HepG2 (cell line): Measurements from ENCODE around the gene FAM222B. TPM values are rescaled to one million over a fixed set of nuclear protein-coding genes. Genes with fewer than 3 reads are reported as not detected.

Experiments used
- BRCA1 ChIP-seq: sonication (generic); formaldehyde crosslinking; IDR thresholded peaks from 2 replicates; pipeline ENCODE4 v1.4.0; 2020; ENCODE audit warnings: missing genetic modification reagents
- EEA1 ChIP-seq: sonication (generic); formaldehyde crosslinking; IDR thresholded peaks from 2 replicates; pipeline ENCODE4 v1.5.1; 2020; ENCODE audit warnings: mild to moderate bottlenecking, missing genetic modification reagents, borderline replicate concordance
- FOXK2 ChIP-seq: fragments of 450-650 bp; IDR thresholded peaks from 2 replicates; pipeline ENCODE4 v1.6.1; 2016
- FOXM1 ChIP-seq: sonication (generic); formaldehyde crosslinking; IDR thresholded peaks from 2 replicates; pipeline ENCODE4 v1.5.0; 2020; ENCODE audit warnings: missing genetic modification reagents
- FOXO1 ChIP-seq: sonication (generic); formaldehyde crosslinking; IDR thresholded peaks from 2 replicates; pipeline ENCODE4 v1.4.0; 2020; ENCODE audit warnings: missing genetic modification reagents
- GATAD1 ChIP-seq: IDR thresholded peaks from 2 replicates; pipeline ENCODE4 v1.6.1; 2016; ENCODE audit warnings: missing genetic modification reagents, missing compliant biosample characterization
- GFI1 ChIP-seq: sonication (generic); formaldehyde crosslinking; IDR thresholded peaks from 2 replicates; pipeline ENCODE4 v1.5.0; 2020; ENCODE audit warnings: missing genetic modification reagents, mild to moderate bottlenecking, borderline replicate concordance
- MXD4 ChIP-seq: IDR thresholded peaks from 2 replicates; pipeline ENCODE4 v1.6.1; 2016; ENCODE audit warnings: mild to moderate bottlenecking, missing biosample characterization, missing genetic modification reagents
- MXI1 ChIP-seq: IDR thresholded peaks from 3 replicates; pipeline ENCODE4 v1.6.1; 2012; ENCODE audit warnings: low read depth, low read length, inconsistent platforms, borderline replicate concordance
- NCOA2 ChIP-seq: sonication (generic); formaldehyde crosslinking; IDR thresholded peaks from 2 replicates; pipeline ENCODE4 v1.8.0; 2022; ENCODE audit warnings: inconsistent platforms
- NONO ChIP-seq, 2 experiments: fragments of 450-650 bp in 1 of 2; sonication (generic) in 1 of 2; formaldehyde crosslinking in 1 of 2; IDR thresholded peaks in 1 of 2; conservative IDR thresholded peaks in 1 of 2; 2 replicates each; pipeline versions ENCODE4 v1.6.1 to v1.8.0; 2017 to 2022; ENCODE audit warnings: mild to moderate bottlenecking in 1 of 2, missing genetic modification reagents in 1 of 2, moderate library complexity in 1 of 2
- SMAD1 ChIP-seq: sonication (generic); formaldehyde crosslinking; IDR thresholded peaks from 2 replicates; pipeline ENCODE4 v1.4.0; 2020; ENCODE audit warnings: missing genetic modification reagents, low read depth, mild to moderate bottlenecking, borderline replicate concordance
- TP53 ChIP-seq: sonication (generic); formaldehyde crosslinking; conservative IDR thresholded peaks from 2 replicates; pipeline ENCODE4 v1.4.0; 2020; ENCODE audit warnings: missing genetic modification reagents
- ZNF24 ChIP-seq: fragments of 450-650 bp; IDR thresholded peaks from 2 replicates; pipeline ENCODE4 v1.6.1; 2017; ENCODE audit warnings: antibody characterized with exemption, mild to moderate bottlenecking
- ZNF33B ChIP-seq: sonication (generic); formaldehyde crosslinking; IDR thresholded peaks from 2 replicates; pipeline ENCODE4 v1.5.1; 2020; ENCODE audit warnings: mild to moderate bottlenecking, missing genetic modification reagents
- ZNF431 ChIP-seq: sonication (generic); formaldehyde crosslinking; IDR thresholded peaks from 2 replicates; pipeline ENCODE4 v1.9.0; 2022; ENCODE audit warnings: missing genetic modification reagents, low read depth, mild to moderate bottlenecking, borderline replicate concordance
- ZNF619 ChIP-seq: sonication (generic); formaldehyde crosslinking; IDR thresholded peaks from 2 replicates; pipeline ENCODE4 v1.4.0; 2020; ENCODE audit warnings: mild to moderate bottlenecking, missing genetic modification reagents
- polyA plus RNA-seq, 8 experiments: library from polyadenylated mRNA; depleted of rRNA in 3 of 8; stranded (reverse) in 7 of 8; unstranded in 1 of 8; fragments of >200 nt; fragmentation: Illumina TruSeq in 4 of 8; extraction: Trizol in 4 of 8; gene quantifications; 2 replicates each; pipeline versions ENCODE4 v1.2.1 to v1.2.3, GENCODE V29; 2011 to 2016; ENCODE audit warnings: low read depth in 4 of 8, missing spikeins in 1 of 8, mixed read lengths in 1 of 8; ENCODE audit not compliant: insufficient read depth in 1 of 8
- total RNA-seq, 5 experiments: library from RNA; depleted of rRNA; stranded (reverse); fragments of >200 nt; fragmentation: Illumina TruSeq; extraction: Trizol; gene quantifications; 2 replicates each; pipeline ENCODE4 v1.2.3, GENCODE V29; 2016; ENCODE audit warnings: low read depth in 1 of 5
- TF ChIP-seq, protein P1 (sequence below): sonication (generic); formaldehyde crosslinking; IDR thresholded peaks from 2 replicates; pipeline ENCODE4 v1.4.0; 2020; ENCODE audit warnings: mild to moderate bottlenecking, missing genetic modification reagents
- TF ChIP-seq, protein P2 (sequence below): sonication (generic); formaldehyde crosslinking; IDR thresholded peaks from 2 replicates; pipeline ENCODE4 v1.5.0; 2020; ENCODE audit warnings: missing genetic modification reagents
- TF ChIP-seq, protein P3 (sequence below): sonication (generic); formaldehyde crosslinking; IDR thresholded peaks from 2 replicates; pipeline ENCODE4 v1.8.1; 2023; ENCODE audit warnings: mild to moderate bottlenecking, missing genetic modification reagents
- TF ChIP-seq, protein P4 (sequence below), 2 experiments: sonication (generic) in 1 of 2; formaldehyde crosslinking in 1 of 2; IDR thresholded peaks; 2 replicates each; pipeline versions ENCODE4 v1.6.1 to v1.9.0; 2014 to 2022; ENCODE audit warnings: antibody characterized with exemption in 1 of 2, borderline replicate concordance in 1 of 2, inconsistent platforms in 1 of 2, low read depth in 1 of 2, missing genetic modification reagents in 1 of 2

FAM222B gene
- total and polyA plus RNA-seq, 2 of the 13 experiments (the other 11 are each of a cell fraction or from before 2014, with no cell fraction given) = 3.5 to 7.3 TPM

DNA sequence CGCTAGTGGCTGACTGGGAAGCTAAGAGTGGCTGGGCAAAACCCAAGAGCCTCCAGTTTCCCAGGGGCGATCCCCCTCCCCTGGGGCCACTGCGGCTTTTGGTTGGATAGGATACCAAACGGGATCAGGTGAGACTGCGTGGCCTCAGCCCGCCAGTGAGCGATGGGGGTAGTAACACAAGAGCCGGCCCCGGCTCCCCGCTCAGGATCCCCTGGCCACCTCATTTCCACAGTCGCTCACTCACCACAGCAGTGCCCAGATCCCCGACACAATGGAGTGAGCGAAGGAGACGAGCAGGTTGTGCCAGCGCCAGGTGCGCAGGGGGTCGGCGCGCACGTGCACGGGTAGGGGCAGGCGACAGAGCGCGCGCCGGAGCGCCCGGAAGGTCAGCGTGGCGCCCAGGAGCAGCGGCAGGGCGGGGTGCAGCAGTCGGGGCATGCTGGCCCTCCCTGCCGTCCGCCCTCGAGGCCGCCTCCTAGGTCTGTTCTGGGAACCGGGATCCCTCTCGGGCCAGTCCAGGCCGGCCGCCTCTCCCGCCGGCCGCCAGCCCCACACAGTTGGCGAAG lies 116.8 kb downstream of the FAM222B start (continued):
- TF ChIP-seq, protein P1, sequence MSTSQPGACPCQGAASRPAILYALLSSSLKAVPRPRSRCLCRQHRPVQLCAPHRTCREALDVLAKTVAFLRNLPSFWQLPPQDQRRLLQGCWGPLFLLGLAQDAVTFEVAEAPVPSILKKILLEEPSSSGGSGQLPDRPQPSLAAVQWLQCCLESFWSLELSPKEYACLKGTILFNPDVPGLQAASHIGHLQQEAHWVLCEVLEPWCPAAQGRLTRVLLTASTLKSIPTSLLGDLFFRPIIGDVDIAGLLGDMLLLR (CRISPR knock-in tag) = peak; percentile 83
- TF ChIP-seq GFI1 (CRISPR knock-in tag) (peak; percentile 53; the same call in 1 of the 2 replicates), MXD4 (peak; percentile 66; the same call in 1 of the 2 replicates), ZNF431 (CRISPR knock-in tag) (no peak), ZNF24 (no peak), ZNF619 (CRISPR knock-in tag) (peak; percentile 88), GATAD1 (CRISPR knock-in tag) (0 out of 2 replicates have a peak, but pooled peaks have one; percentile 10), TP53 (CRISPR knock-in tag) (no peak), FOXO1 (CRISPR knock-in tag) (peak; percentile 67), NONO (IDR thresholded peaks at IDR 0.05) (no peak), NONO (CRISPR knock-in tag; conservative IDR thresholded peaks at IDR 0.05) (peak; percentile 83; the same call in 1 of the 2 replicates), BRCA1 (CRISPR knock-in tag) (peak; percentile 81; the same call in 1 of the 2 replicates), FOXK2 (no peak), MXI1 (0 out of 3 replicates have a peak, but pooled peaks have one; percentile 5), NCOA2 (peak; percentile 47; the same call in 1 of the 2 replicates), ZNF33B (CRISPR knock-in tag) (peak; percentile 66), FOXM1 (CRISPR knock-in tag) (no peak), SMAD1 (CRISPR knock-in tag) (peak; percentile 94; the same call in 1 of the 2 replicates), EEA1 (CRISPR knock-in tag) (peak; percentile 78)
- TF ChIP-seq, protein P2, sequence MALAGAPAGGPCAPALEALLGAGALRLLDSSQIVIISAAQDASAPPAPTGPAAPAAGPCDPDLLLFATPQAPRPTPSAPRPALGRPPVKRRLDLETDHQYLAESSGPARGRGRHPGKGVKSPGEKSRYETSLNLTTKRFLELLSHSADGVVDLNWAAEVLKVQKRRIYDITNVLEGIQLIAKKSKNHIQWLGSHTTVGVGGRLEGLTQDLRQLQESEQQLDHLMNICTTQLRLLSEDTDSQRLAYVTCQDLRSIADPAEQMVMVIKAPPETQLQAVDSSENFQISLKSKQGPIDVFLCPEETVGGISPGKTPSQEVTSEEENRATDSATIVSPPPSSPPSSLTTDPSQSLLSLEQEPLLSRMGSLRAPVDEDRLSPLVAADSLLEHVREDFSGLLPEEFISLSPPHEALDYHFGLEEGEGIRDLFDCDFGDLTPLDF (CRISPR knock-in tag) = peak; percentile 22; the same call in 1 of the 2 replicates
- TF ChIP-seq, protein P3, sequence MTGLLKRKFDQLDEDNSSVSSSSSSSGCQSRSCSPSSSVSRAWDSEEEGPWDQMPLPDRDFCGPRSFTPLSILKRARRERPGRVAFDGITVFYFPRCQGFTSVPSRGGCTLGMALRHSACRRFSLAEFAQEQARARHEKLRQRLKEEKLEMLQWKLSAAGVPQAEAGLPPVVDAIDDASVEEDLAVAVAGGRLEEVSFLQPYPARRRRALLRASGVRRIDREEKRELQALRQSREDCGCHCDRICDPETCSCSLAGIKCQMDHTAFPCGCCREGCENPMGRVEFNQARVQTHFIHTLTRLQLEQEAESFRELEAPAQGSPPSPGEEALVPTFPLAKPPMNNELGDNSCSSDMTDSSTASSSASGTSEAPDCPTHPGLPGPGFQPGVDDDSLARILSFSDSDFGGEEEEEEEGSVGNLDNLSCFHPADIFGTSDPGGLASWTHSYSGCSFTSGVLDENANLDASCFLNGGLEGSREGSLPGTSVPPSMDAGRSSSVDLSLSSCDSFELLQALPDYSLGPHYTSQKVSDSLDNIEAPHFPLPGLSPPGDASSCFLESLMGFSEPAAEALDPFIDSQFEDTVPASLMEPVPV = peak; percentile 70
- TF ChIP-seq, protein P4, sequence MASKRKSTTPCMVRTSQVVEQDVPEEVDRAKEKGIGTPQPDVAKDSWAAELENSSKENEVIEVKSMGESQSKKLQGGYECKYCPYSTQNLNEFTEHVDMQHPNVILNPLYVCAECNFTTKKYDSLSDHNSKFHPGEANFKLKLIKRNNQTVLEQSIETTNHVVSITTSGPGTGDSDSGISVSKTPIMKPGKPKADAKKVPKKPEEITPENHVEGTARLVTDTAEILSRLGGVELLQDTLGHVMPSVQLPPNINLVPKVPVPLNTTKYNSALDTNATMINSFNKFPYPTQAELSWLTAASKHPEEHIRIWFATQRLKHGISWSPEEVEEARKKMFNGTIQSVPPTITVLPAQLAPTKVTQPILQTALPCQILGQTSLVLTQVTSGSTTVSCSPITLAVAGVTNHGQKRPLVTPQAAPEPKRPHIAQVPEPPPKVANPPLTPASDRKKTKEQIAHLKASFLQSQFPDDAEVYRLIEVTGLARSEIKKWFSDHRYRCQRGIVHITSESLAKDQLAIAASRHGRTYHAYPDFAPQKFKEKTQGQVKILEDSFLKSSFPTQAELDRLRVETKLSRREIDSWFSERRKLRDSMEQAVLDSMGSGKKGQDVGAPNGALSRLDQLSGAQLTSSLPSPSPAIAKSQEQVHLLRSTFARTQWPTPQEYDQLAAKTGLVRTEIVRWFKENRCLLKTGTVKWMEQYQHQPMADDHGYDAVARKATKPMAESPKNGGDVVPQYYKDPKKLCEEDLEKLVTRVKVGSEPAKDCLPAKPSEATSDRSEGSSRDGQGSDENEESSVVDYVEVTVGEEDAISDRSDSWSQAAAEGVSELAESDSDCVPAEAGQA (IDR thresholded peaks at IDR 0.05; ENCODE audit: low read depth) = no peak
- TF ChIP-seq, protein P4 (CRISPR knock-in tag; IDR thresholded peaks at IDR 0.05; ENCODE audit: borderline replicate concordance) = no peak
